SK-N-DZ (cell line): ENCODE measurements around the gene RABIF. TPM values are rescaled to one million over a fixed set of nuclear protein-coding genes. Genes with fewer than 3 reads are reported as not detected.
"Not testable (repeated sequence)": the region's sequence is repeated elsewhere in the genome, so short reads cannot be mapped to it uniquely, and the experiment has no call there.

Experiments used
- DNase-seq: peaks from one replicate; pipeline ENCODE4 v3.0.0-alpha.2; 2015; ENCODE audit warnings: low spot score
- polyA plus RNA-seq, 2 experiments: library from polyadenylated mRNA; depleted of rRNA; stranded (reverse); fragments of >200 nt; gene quantifications; 2 replicates each; pipeline ENCODE4 v1.2.3, GENCODE V29; 2014

Gene RABIF
- polyA plus RNA-seq (2014; cell fraction: cytosol; rRNA removed): 3.4 and 3.6 TPM in 2 replicates
- polyA plus RNA-seq (2014; cell fraction: nucleus; rRNA removed): 2.0 and 2.5 TPM in 2 replicates

DNA sequence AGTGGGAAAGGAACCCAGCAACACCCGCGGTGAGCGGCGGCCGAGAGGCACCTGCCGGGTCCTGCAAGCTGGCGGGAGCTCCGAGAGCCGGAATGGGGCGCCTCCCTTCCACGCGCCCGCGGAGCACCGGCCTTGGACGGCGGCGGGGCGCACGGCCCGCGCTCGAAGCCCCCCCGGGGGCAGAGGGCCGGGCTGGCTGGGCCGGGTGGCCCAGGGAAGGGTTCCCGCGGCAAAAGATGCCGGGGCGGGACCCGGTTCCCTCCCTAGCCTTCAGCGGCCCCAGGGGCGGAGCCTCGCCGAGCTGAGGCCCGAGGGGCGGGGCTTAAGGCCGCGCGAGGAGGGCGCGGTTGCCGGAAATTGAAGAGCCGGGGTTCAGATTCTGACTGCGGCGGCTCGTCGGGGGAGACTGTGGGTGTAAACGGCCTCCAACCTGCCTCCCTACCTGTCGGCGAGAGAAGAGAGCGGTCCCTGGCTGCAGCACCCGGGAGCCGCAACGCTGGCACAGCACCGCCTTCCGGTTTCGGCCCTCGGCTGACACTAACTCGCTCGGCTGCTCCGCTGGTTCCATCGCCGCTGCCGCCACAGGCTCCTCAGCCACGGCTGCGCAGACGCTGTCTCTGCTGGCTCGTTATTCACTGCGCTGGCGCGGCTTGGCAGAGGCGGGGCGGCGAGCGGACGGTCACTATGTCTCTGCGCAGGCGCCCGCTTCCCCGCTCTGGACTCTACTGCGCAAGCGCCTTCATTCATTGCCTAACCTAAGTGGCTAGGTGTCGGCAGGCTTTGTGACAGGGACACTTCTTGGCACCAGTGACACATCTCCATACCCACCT lies at the start of gene RABIF:
TSS of gene RABIF (minus strand) at position 619 of the 830 bp plus-strand sequence. CDS start at position 568, 51 bp downstream.
- peak; percentile 95 for DNase-seq

DNA sequence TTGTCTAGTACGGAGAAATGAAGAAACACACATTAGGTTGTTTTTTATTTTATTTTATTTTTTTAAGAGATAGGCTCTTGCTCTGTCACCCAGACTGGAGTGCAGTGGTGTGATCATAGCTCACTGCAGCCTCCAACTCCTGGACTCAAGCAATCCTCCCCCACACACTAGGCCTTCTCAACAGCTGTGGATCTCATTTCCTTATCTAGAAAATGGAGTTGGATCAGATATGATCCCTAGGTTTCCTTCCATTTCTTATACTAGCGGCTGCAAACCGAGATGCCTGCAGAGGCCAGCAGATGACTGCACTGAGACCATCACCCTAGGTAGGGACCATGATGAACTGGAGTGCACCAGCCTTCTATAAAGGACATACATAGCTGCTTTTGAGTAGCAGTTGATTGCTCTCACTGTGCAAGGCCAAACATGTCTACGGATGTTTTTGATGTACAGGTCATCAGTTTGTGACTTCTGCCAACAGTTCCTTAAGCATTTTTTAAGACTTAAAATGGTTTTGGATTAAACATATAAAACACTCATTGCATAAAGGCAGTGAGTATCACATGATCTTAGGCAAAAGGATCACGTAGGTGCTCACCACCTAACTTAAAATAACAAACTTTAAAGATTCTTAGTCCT lies 49.5 kb upstream of the RABIF start:
- DNase-seq: no peak

DNA sequence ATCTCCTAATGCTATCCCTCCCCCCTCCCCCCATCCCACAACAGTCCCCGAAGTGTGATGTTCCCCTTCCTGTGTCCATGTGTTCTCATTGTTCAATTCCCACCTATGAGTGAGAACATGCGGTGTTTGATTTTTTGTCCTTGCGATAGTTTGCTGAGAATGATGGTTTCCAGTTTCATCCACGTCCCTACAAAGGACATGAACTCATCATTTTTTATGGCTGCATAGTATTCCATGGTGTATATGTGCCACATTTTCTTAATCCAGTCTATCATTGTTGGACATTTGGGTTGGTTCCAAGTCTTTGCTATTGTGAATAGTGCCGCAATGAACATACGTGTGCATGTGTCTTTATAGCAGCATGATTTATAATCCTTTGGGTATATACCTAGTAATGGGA lies 47.5 kb upstream of the RABIF start:
- DNase-seq: not testable (repeated sequence)

DNA sequence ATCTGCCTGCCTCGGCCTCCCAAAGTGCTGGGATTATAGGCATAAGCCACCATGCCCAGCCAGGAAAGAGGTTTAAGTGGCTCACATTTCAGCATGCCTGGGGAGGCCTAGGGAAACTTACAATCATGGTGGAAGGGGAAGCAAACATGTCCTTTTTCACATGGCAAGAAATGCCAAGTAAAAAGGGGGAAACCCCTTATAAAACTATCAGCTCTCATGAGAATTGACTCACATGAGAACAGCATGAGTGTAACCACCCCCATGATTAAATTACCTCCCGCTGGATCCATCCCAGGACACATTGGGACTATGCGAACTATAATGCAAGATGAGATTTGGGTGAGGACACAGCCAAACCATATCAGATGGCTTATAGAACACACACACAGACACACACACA lies 46.9 kb upstream of the RABIF start:
- no peak for DNase-seq

DNA sequence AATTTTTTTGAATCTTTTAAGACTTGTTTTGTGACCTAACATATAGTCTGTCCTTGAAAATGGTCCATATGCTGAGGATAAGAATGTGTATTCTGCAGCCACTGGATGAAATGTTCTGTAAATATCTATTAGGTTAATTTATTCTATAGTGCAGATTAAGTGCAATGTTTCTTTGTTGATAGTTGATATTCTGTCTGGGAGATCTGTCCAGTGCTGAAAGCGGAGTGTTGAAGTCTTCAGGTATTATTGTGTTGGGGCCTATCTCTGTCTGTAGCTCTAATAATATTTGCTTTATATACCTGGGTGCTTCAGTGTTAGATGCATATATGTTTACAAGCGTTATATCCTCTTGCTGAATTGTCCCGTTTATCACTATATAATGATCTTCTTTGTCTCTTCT lies 45.8 kb upstream of the RABIF start:
- DNase-seq: no peak

DNA sequence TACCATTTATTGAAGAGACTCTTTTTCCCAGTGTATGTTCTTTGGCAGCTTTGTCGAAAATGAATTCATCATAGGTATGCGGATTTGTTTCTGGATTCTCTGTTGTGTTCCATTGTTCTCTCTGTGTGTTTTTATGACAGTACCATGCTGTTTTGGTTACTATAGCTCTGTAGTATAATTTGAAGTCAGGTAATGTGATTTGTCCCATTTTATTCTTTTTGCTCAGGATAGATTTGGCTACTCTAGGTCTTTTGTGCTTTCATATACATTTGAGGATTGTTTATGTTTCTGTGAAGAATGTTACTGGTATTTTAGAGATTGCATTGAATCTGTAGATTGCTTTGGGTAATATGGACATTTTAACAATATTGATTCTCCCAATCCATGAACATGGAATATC lies 43.5 kb upstream of the RABIF start:
- no peak for DNase-seq

DNA sequence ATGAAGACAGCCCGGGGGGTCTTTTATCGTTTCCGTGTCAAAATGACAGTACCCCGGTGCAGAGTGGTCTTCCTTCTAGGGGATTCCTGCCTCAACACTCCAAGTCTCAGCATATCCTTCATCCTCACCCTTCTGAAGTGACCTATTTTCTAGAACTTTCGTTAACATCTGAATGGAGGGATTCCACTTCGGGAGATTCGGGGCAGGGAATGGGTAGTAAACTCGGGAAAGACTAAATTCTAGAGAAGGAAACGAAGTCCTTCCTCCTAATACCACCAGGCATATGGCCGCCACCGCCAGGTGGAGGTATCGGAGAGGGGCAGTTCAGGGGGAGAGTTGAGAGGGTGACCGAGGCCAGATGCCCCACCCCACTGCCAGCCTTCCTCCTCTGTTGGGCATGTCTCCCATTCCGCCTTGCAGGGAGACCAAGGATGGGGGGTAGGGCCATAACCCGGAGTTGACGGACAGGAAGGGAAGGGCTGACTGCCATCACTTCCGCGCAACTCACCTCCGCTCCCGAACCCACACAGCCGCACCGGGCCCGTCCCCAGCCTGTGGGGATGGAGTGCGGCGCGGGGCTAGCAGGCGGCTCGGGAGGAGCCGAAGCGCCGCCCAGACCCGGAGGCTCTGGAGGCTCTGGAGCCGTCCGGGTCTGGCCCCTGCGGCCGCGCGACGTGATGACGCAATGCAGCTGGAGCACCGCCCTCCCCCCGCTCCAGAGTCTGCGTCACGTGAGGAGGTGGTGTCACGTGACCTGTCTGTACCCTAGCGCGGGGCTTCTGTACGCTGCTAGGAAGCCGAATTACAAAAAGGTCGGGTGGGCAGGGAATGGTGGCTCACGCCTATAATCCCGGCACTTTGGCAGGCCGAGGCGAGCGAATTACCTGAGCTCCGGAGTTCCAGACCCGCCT lies 37.9 kb upstream of the RABIF start, which contains the start of gene KLHL12:
TSS of gene KLHL12 (minus strand) at position 654 of the 911 bp plus-strand sequence. CDS start 2,072 bp downstream, outside the sequence.
- peak; percentile 95 for DNase-seq

DNA sequence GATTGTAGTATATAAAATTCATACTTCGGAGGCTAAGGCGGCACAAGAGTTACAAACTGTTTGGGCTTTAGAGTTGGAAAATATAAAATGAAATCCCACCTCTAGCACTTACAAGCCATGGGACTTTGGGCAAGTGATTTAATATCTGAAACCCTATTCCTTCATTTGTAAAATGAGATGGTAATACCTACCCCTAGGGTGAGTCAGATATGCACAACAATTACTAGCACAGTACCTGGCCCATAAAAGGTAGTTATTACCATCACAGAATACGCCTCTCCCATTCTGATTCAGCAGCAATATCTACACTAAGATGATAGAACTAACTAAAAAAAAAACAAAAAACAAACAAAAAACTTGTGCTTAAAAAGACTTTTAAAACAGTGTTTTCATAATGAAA lies 34.6 kb upstream of the RABIF start:
- no peak for DNase-seq

DNA sequence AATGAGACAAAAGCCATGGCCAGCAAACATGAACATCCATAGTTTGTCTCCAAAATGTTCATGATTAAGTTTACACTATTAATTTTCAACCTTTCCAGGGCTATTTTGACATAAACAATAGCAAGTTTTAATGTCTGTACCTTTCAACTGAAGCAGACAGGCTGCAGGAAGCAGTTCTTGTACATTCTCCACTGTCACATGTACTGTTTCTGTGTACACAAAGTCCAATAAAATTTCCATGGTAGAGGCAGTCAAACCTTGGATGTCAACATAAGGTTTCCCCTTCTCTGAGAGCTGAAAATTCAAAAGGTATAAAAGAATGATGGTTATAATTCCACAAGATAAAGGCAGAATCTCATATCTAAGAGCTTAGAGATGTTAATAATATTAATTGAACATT lies 30.7 kb upstream of the RABIF start:
- DNase-seq: no peak

DNA sequence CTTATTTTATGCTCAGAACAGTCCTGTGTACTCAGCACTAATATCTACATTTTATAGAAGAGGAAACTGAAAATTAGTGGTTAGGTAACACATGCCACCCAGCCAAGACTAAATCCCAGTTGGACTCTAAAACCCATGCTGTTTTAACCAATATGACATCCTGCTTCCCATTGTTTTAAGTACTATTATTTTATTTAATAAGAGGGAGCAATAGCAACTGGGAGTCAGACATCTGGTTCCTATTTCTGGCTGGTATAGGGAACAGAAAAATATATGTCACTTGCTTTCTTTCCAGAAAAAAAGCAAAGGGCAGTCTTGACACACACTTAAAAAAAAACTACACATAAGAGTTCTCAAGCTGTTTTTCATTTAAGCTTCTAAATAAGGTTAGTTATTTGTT lies 26.2 kb upstream of the RABIF start:
- no peak for DNase-seq

DNA sequence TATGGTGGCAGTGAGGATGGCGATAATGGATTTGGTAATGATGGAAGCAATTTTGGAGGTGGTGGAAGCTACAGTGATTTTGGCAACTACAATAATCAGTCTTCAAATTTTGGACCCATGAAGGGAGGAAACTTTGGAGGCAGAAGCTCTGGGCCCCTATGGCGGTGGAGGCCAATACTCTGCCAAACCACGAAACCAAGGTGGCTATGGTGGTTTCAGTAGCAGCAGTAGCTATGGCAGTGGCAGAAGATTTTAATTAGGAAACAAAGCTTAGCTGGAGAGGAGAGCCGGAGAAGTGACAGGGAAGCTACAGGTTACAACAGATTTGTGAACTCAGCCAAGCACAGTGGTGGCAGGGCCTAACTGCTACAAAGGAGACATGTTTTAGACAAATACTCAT lies 23.5 kb upstream of the RABIF start:
- DNase-seq: not testable (repeated sequence)

DNA sequence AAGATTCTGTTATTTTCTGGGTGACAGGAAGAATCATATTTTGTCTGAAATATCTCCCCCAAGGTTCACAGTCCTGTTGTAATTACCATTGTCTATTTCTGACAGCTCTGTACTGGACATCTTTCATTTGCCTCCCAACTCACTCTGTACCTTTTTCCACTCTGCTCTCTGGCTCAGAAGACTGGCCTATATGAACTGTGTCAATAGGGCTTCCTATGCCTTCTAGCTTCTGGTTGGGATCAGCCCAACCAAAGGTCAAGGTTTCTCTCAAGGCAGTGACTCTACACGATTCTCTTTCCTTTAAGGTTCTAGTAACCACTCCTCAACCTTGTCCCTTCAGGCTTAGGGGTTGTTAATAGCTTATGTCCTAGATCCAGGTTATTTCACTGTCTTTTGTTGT lies 20.5 kb upstream of the RABIF start:
- no peak for DNase-seq

DNA sequence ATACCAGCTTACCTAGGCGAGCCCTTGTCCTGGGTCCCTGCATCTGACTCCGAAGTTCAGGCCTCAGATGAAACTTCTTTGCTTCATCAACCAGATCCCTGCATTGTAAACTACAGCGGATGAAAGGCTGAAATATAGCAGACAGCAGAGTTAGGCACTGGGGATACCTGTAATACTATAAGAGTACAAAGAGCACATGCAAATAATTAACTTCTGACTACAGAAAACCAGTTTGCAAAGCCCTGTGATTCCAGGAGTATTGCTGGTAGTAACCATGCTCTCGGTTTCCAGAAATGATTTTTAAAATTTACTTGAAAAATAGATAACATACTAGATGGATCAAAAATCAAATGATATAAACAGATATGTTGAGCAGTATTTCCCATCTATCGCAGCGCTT lies 20.0 kb upstream of the RABIF start:
- no peak for DNase-seq

DNA sequence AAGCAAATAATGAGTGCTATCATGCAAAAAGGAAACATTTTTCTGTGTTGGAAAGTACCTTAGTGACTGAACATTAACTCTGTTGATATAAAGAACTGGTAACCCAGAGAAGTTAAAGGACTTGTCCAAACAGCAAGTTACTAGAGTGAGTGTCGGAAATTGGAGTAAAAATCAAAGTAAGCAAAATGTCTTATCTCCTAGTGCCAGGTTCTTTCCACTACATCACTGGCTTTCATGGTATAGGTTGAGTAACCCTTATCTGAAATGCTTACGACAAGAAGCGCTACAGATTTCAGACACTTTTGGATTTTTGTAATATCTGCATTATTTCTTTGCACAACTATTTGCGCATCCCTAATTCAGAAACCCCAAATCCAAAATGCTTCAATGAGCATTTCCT lies 16.4 kb upstream of the RABIF start:
- no peak for DNase-seq

DNA sequence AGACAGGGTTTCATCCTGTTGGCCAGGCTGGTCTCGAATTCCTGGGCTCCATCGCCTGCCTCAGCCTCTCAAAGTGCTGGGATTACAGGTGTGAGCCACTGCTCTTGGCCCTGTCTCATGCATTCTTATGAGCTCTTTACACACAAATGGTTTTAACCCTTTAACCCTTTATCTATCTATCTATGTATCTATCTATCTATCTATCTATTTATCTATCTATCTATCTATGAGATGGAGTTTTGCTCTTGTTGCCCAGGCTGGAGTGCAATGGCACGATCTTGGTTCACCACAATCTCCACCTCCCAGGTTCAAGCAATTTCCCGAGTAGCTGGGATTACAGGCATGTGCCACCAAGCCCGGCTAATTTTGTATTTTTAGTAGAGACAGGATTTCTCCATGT lies 14.9 kb upstream of the RABIF start:
- DNase-seq: not testable (repeated sequence)

DNA sequence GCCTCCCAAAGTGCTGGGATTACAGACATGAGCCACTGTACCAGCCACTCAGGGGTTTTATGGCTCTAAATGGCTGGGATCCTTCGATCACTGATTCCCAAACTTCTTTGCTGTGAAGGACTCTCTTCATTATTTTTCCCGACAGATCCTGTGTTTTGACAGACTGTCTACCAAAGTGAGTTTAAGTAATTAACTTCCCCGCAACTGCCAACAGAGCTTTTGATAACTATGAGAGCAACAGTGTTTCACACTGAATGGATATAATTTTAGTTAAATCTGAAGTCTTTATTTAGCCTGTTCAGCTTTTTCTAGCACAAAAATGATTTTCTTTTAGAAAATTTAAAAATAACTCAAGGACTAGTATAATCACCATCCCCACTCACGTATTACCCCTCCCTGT lies 12.6 kb upstream of the RABIF start:
- DNase-seq: no peak

DNA sequence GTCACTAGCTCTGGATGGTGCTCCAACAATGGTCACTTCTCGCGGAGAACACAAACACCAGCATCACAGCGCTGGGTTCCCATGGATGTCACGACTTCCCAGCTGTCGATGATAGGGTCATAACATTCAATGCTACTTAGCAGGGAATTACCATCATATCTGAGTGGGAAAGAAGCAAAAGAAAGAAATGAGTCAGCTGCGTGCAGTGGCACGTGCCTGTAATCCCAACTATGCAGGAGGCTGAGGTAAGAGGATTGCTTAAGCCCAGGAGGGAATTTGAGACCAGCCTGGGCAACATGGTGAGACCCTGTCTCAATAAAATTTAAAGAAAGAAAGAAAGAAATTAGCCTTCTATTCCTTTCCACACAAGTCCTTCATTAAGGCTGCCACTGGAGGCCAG lies 3.6 kb upstream of the RABIF start:
- no peak for DNase-seq

DNA sequence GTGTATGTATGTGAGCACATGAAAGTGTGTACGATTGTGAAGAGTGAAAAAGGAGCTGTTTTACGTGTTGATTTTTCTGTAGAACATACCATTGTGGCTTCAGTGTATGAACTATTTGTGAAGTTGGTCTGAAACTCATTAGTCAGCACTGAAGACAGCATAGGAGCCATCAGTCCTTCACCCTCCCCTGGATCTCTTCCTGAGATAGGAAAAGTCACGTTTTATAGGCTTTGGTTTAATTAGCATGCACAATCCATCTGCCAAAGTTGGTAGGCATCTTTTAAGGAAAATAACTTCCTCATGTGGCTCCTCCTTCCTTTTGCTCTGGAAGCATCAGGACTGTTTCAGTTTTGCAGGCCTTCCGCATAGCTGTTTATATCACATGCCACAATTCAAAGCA lies 1.4 kb upstream of the RABIF start:
- no peak for DNase-seq

DNA sequence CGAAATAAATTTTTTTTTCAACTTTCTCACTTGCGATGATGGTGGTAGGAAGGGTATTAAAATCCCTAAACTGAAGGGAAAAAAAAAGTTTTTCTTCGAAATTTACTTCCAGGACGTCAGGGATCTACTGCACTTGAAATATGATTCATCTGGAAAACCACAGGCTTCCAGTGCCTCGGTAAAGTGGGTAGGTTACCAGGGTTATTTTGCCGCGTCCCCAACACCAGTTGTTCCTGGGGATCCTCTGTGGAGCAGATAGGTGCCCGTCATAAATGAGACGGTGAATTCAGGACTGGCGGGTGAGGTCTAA lies 773 bp downstream of the RABIF start:
- DNase-seq: no peak

DNA sequence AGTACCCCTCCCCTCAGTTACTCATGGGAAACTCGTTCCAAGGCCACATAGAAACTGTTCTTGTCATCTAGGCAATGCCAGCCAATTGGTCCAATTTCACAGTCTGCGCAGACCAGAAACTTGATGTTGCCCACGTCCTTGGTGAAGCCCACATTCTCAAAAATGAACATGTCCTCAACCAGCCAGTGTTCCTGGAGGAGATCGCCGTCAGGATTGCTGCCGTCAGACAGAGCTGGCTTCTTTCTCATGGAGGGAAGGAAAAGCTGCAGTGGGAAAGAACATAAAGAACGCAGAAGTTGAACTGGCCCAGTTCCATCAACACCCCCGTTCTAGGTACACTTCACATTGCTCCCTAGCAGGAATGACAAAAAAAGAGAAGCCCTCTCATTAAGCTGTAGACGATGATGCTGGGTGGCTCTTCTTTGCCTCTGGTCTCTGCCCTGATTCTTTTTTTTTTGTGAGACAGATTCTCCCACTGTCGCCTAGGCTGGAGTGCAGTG lies 7.9 kb downstream of the RABIF start:
- DNase-seq: no peak

DNA sequence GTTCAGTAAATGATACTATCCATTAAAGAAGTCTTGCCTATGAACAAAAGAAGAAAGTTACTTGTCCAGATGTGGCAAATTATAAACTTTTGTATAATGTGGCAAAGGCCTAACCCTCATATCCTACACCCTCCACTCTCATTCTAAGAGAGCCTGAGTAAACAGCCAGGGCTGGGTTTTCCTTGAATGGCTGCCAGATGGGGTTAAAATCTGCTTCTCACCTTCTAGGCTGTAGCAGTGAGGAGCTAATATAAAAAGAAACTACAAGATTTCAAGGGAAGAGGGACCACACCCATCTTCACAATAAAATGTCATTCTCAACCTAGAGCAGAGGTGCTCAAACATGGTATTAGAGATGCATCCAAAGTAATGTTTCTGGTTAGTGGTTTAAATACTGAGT lies 8.9 kb downstream of the RABIF start:
- DNase-seq: no peak

DNA sequence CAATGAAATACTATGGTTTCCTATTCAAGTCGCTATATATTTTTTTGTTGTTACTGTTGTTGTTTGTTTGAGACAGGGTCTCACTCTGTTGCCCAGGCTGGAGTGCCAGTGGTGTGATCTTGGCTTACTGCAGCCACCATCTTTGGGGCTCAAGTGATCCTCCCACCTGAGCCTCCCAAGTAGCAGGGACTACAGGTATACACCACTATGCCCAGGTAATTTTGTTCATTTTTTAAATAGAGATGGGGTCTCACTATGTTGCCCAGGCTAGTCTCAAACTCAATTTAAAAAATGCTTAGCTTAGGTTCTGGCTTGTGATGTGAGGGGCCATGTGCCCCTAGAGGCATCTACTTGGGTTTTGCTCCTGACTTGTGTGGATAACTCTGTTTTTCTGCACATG lies 9.8 kb downstream of the RABIF start:
- DNase-seq: no peak
